Mesenchymal stem cell (in vitro differentiated cells and primary cell): ENCODE measurements around the gene GLOD5.

Experiments used
- DNase-seq: peaks from one replicate; pipeline ENCODE4 v3.0.0-alpha.2; 2013
- H2AFZ ChIP-seq: one replicate; pipeline ENCODE4 v1.6.1; 2013; ENCODE audit warnings: low read depth, mild to moderate bottlenecking, control low read depth, inconsistent platforms, low read length, moderate library complexity
- H2AK5ac ChIP-seq: 2 replicates; pipeline ENCODE4 v1.6.1; 2013; ENCODE audit warnings: low read length, moderate library complexity, mild to moderate bottlenecking, inconsistent platforms; ENCODE audit not compliant: severe bottlenecking
- H2BK120ac ChIP-seq: one replicate; pipeline ENCODE4 v1.6.1; 2013; ENCODE audit warnings: low read depth, mild to moderate bottlenecking, inconsistent platforms, low read length, moderate library complexity
- H2BK12ac ChIP-seq, 2 experiments: one replicate each; pipeline ENCODE4 v1.6.1; 2013; ENCODE audit warnings: inconsistent platforms in 2 of 2, low read length in 2 of 2, mild to moderate bottlenecking in 2 of 2, moderate library complexity in 2 of 2, control low read depth in 1 of 2
- H2BK15ac ChIP-seq: one replicate; pipeline ENCODE4 v1.6.1; 2013; ENCODE audit warnings: mild to moderate bottlenecking, low read depth, inconsistent platforms; ENCODE audit not compliant: poor library complexity, severe bottlenecking
- H2BK5ac ChIP-seq: 2 replicates; pipeline ENCODE4 v1.6.1; 2013; ENCODE audit warnings: low read depth, mild to moderate bottlenecking, low read length, control low read depth, inconsistent platforms; ENCODE audit not compliant: poor library complexity, severe bottlenecking
- H3K14ac ChIP-seq, 2 experiments: one replicate each; pipeline ENCODE4 v1.6.1; 2013; ENCODE audit warnings: inconsistent platforms in 2 of 2, low read length in 2 of 2, control low read depth in 1 of 2, mild to moderate bottlenecking in 1 of 2, moderate library complexity in 1 of 2
- H3K18ac ChIP-seq, 2 experiments: one replicate each; pipeline ENCODE4 v1.6.1; 2013; ENCODE audit warnings: inconsistent platforms in 2 of 2, low read length in 2 of 2, control low read depth in 1 of 2, low read depth in 1 of 2, mild to moderate bottlenecking in 1 of 2
- H3K23ac ChIP-seq, 2 experiments: one replicate each; pipeline ENCODE4 v1.6.1; 2013; ENCODE audit warnings: inconsistent platforms in 2 of 2, low read length in 2 of 2, mild to moderate bottlenecking in 2 of 2, moderate library complexity in 2 of 2, control low read depth in 1 of 2
- H3K27ac ChIP-seq: 2 replicates; pipeline ENCODE4 v1.5.1; 2013; ENCODE audit warnings: mild to moderate bottlenecking, moderate library complexity, low read length, control low read depth, inconsistent platforms; ENCODE audit not compliant: poor library complexity, severe bottlenecking
- H3K27me3 ChIP-seq, 2 experiments: 2 replicates each; pipeline versions ENCODE4 v1.6.1 to v1.7.0; 2013; ENCODE audit warnings: low read length in 2 of 2, mild to moderate bottlenecking in 2 of 2, moderate library complexity in 2 of 2, control low read depth in 1 of 2, inconsistent platforms in 1 of 2; ENCODE audit not compliant: control insufficient read depth in 1 of 2, insufficient read depth in 1 of 2
- H3K36me3 ChIP-seq, 2 experiments: 2 replicates each; pipeline versions ENCODE4 v1.6.1 to v1.7.0; 2013; ENCODE audit warnings: low read length in 2 of 2, control low read depth in 1 of 2, inconsistent platforms in 1 of 2, low read depth in 1 of 2, mild to moderate bottlenecking in 1 of 2; ENCODE audit not compliant: insufficient read depth in 2 of 2, control insufficient read depth in 1 of 2
- H3K4ac ChIP-seq, 2 experiments: one replicate each; pipeline ENCODE4 v1.6.1; 2013; ENCODE audit warnings: inconsistent platforms in 2 of 2, low read length in 2 of 2, mild to moderate bottlenecking in 2 of 2, moderate library complexity in 2 of 2, control low read depth in 1 of 2, low read depth in 1 of 2
- H3K4me1 ChIP-seq: 2 replicates; pipeline ENCODE4 v1.6.1; 2013; ENCODE audit warnings: low read depth, low read length, control low read depth; ENCODE audit not compliant: control insufficient read depth, insufficient read depth
- H3K4me2 ChIP-seq: 2 replicates; pipeline ENCODE4 v1.6.1; 2013; ENCODE audit warnings: low read length, mild to moderate bottlenecking, inconsistent platforms; ENCODE audit not compliant: poor library complexity, severe bottlenecking
- H3K4me3 ChIP-seq, 2 experiments: 2 replicates each; pipeline versions ENCODE4 v1.5.1 to v1.7.0; 2013; ENCODE audit warnings: low read length in 2 of 2, mild to moderate bottlenecking in 2 of 2, control low read depth in 1 of 2, low read depth in 1 of 2; ENCODE audit not compliant: insufficient read depth in 1 of 2
- H3K79me1 ChIP-seq: replicated peaks from 2 replicates; pipeline ENCODE4 v1.6.1; 2013; ENCODE audit warnings: mild to moderate bottlenecking, control low read depth, low read length, inconsistent platforms; ENCODE audit not compliant: poor library complexity, severe bottlenecking
- H3K9ac ChIP-seq: 2 replicates; pipeline ENCODE4 v1.7.0; 2013; ENCODE audit warnings: mild to moderate bottlenecking, low read length, moderate library complexity
- H3K9me3 ChIP-seq: 2 replicates; pipeline ENCODE4 v1.7.0; 2013; ENCODE audit warnings: mild to moderate bottlenecking, low read length; ENCODE audit not compliant: control insufficient read depth
- H4K8ac ChIP-seq: one replicate; pipeline ENCODE4 v1.6.1; 2013; ENCODE audit warnings: inconsistent platforms, mild to moderate bottlenecking, low read length, moderate library complexity
- H4K91ac ChIP-seq: one replicate; pipeline ENCODE4 v1.6.1; 2013; ENCODE audit warnings: mild to moderate bottlenecking, low read length, inconsistent platforms
- WGBS: methylation state at CpG from one replicate; pipeline ENCODE4 v1.1.7; 2013; ENCODE audit warnings: mixed read lengths; 5-methylcytosine and 5-hydroxymethylcytosine counted together

The GLOD5 gene

DNA sequence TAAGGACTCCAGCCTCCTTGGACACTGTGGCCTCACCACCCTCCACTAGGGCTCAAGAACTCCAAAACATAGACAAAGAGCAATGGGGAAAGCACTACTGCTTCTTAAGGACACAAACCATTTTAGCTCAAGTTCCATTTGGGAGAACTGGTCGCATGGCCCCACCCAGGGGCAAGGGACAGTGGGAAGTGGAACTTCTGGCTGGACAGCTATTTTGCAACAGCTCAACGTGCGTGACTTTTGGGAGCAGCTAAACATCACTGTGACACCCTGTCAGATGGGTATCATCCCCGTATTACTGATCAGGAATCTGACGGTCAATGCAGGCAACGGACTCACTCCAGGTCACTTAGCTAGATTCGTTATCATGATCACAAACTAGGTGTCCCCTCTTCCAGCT is 9.0 kb upstream of the GLOD5 start:
- Histone ChIP-seq H3K23ac (no peak overlapping the region), H3K4me1 (no peaks in the 10 kb centered on the region), H3K4me3 (no peak overlapping the region), H2BK12ac (no peak overlapping the region), H2BK15ac (no peak overlapping the region), H3K14ac (no peak overlapping the region), H2BK5ac (no peak overlapping the region), H3K9ac (no peak overlapping the region), H4K8ac (no peak overlapping the region), H2AK5ac (no peak overlapping the region), H3K4me2 (no peak overlapping the region), H3K18ac (no peak overlapping the region), H3K9me3 (no peaks in the 10 kb centered on the region), H3K79me1 (no peaks in the 10 kb centered on the region), H4K91ac (no peak overlapping the region), H2AFZ (no peak overlapping the region), H2BK120ac (no peak overlapping the region), H3K36me3 (no peaks in the 10 kb centered on the region), H3K4ac (no peak overlapping the region), H3K27me3 (peaks cover 0 to 45% of the 10 kb centered on the region in 2 experiments), H3K27ac (no peak overlapping the region)
- no peak for DNase-seq
- 87% methylated on average over 7 of the region's 7 CpGs for WGBS

DNA sequence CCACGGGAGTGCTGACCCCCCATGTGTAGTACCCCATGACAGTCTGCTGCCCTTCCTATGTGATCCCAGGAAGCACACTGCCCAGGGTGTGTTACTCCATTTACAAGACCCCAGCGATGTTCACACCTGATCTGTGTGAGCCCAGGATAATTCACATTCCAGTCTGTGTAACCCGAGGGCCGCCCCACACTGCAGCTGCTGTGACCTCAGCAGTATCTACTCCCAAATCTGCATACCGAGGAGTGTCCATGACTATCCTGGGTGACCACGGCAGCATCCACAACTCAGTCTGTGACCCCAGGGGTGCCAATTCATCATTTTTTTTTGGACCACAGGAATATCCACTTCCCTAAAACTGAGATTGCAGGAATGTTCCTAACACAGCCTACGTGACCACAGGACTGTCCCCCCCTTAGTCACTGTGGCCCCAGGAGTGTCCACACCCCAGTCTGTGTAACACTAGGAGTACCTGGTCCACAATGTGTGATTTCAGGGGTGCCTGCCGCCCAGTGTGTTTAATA is 7.8 kb upstream of the GLOD5 start:
- Histone ChIP-seq H3K18ac (no peak overlapping the region), H4K91ac (no peak overlapping the region), H2BK120ac (no peak overlapping the region), H3K4me2 (no peak overlapping the region), H2AK5ac (no peak overlapping the region), H3K23ac (no peak overlapping the region), H4K8ac (no peak overlapping the region), H3K79me1 (no peaks in the 10 kb centered on the region), H3K27me3 (peaks cover 0 to 52% of the 10 kb centered on the region in 2 experiments), H3K9ac (no peak overlapping the region), H2AFZ (no peak overlapping the region), H3K4ac (no peak overlapping the region), H3K4me3 (no peak overlapping the region), H3K36me3 (no peaks in the 10 kb centered on the region), H3K27ac (no peak overlapping the region), H3K9me3 (no peaks in the 10 kb centered on the region), H3K4me1 (no peaks in the 10 kb centered on the region), H3K14ac (no peak overlapping the region), H2BK15ac (no peak overlapping the region), H2BK5ac (no peak overlapping the region), H2BK12ac (no peak overlapping the region)
- DNase-seq = no peak
- 85% methylated on average over 7 of the region's 8 CpGs for WGBS

DNA sequence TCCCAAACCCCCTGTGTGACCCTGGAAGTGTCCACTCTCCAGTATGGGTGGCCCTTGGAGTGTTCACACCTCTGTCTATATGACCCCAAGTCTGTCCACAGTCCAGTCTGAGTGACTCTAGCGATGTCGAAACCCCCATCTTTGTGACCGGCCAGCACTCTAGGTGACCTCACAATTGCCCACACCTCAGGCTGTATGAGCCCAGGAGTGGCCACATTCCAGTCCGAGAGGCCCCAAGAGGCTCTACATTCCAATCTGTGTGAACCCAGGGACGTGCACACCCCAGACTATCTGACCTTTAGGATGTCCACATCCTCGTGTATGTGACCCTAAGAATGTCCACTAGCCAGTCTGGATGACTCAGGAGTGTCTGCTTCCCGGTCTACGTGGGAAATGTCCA is 7.3 kb upstream of the GLOD5 start:
- Histone ChIP-seq H3K27ac (no peak overlapping the region), H2BK120ac (no peak overlapping the region), H2AFZ (no peak overlapping the region), H3K4me1 (no peaks in the 10 kb centered on the region), H3K79me1 (no peaks in the 10 kb centered on the region), H3K36me3 (no peaks in the 10 kb centered on the region), H4K91ac (no peak overlapping the region), H2AK5ac (no peak overlapping the region), H3K4me3 (no peak overlapping the region), H3K4me2 (no peak overlapping the region), H3K14ac (no peak overlapping the region), H3K9me3 (no peaks in the 10 kb centered on the region), H3K4ac (no peak overlapping the region), H3K27me3 (peaks cover 0 to 55% of the 10 kb centered on the region in 2 experiments), H2BK5ac (no peak overlapping the region), H3K18ac (no peak overlapping the region), H2BK12ac (no peak overlapping the region), H3K23ac (no peak overlapping the region), H2BK15ac (no peak overlapping the region), H3K9ac (no peak overlapping the region), H4K8ac (no peak overlapping the region)
- DNase-seq = no peak
- 67% methylated on average over 8 of the region's 8 CpGs for WGBS

DNA sequence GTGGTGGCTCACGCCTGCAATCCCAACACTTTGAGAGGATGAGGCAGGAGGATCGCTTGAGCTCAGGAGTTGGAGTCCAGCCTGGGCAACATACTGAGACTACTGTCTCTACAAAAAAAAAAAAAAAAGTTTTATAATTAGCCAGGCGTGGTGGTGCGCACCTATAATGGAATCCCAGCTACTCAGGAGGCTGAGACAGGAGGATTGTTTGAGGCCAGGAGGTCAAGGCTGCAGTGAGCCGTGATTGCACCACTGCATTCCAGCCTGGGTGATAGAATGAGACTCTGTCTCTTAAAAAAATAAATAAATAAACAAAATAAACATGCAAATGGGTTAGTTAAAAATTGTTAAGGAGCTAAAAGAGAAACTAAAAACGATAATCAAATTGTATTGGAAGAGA is 7.7 kb downstream of the GLOD5 start:
- Histone ChIP-seq H3K27ac (no peak overlapping the region), H3K4me3 (no peak overlapping the region), H2BK120ac (no peak overlapping the region), H3K14ac (no peak overlapping the region), H2BK5ac (no peak overlapping the region), H2AFZ (no peak overlapping the region), H3K4me2 (no peak overlapping the region), H3K27me3 (peaks cover 0 to 43% of the 10 kb centered on the region in 2 experiments), H3K79me1 (no peaks in the 10 kb centered on the region), H3K4me1 (no peaks in the 10 kb centered on the region), H4K91ac (no peak overlapping the region), H3K9ac (no peak overlapping the region), H2BK15ac (no peak overlapping the region), H4K8ac (no peak overlapping the region), H2BK12ac (no peak overlapping the region), H3K4ac (no peak overlapping the region), H3K18ac (no peak overlapping the region), H3K23ac (no peak overlapping the region), H3K36me3 (no peaks in the 10 kb centered on the region), H2AK5ac (no peak overlapping the region), H3K9me3 (no peaks in the 10 kb centered on the region)
- no peak for DNase-seq
- 90% methylated on average over 3 of the region's 6 CpGs for WGBS
